GM18517 (cell line): ENCODE data around the gene PRRG2.
"Not testable (repeated sequence)": the region's sequence is repeated elsewhere in the genome, so short reads cannot be mapped to it uniquely, and the experiment has no call there.

Experiments
- ATAC-seq: cut with Tn5 transposase; IDR thresholded peaks from one replicate; pipeline ENCODE4 v1.9.1; 2021; ENCODE audit warnings: mild to moderate bottlenecking, moderate library complexity; ENCODE audit not compliant: unreplicated experiment

PRRG2 gene

GRCh38 chr19:49599378-49600295, 18.5 kb downstream of the PRRG2 start:
- no peak for ATAC-seq

GRCh38 chr19:49601482-49602038, 20.4 kb downstream of the PRRG2 start:
- no peak for ATAC-seq

- no peak for ATAC-seq
These were observed 21.7 kb downstream of the PRRG2 start for GRCh38 chr19:49602806-49603205.

- no peak for ATAC-seq
These were observed 24.5 kb downstream of the PRRG2 start for GRCh38 chr19:49605605-49606004.

GRCh38 chr19:49609499-49610092, 28.5 kb downstream of the PRRG2 start:
- no peak for ATAC-seq

- no peak for ATAC-seq
These were observed 32.3 kb downstream of the PRRG2 start for GRCh38 chr19:49613374-49613773.

- ATAC-seq = no peak
These were observed 33.1 kb downstream of the PRRG2 start for GRCh38 chr19:49614096-49614833.

- no peak for ATAC-seq
These were observed 34.7 kb downstream of the PRRG2 start for GRCh38 chr19:49615861-49616260.

GRCh38 chr19:49616532-49616931, 35.4 kb downstream of the PRRG2 start:
- ATAC-seq = no peak

GRCh38 chr19:49616945-49617344, 35.8 kb downstream of the PRRG2 start:
- no peak for ATAC-seq

GRCh38 chr19:49617860-49618259, 36.7 kb downstream of the PRRG2 start:
- ATAC-seq = not testable (repeated sequence)

- no peak for ATAC-seq
These were observed 44.1 kb downstream of the PRRG2 start for GRCh38 chr19:49624967-49625910.

- no peak for ATAC-seq
These were observed 45.1 kb downstream of the PRRG2 start for GRCh38 chr19:49626226-49626625.

- ATAC-seq = no peak
These were observed 48.5 kb downstream of the PRRG2 start for GRCh38 chr19:49629659-49630058.

GRCh38 chr19:49631014-49631588, 50.0 kb downstream of the PRRG2 start:
- ATAC-seq = no peak

GRCh38 chr19:49631610-49632192, 50.6 kb downstream of the PRRG2 start:
- ATAC-seq = no peak

- no peak for ATAC-seq
These were observed 51.5 kb downstream of the PRRG2 start for GRCh38 chr19:49632576-49632975.

- ATAC-seq = not testable (repeated sequence)
These were observed 52.2 kb downstream of the PRRG2 start for GRCh38 chr19:49633273-49633672.

GRCh38 chr19:49635530-49636232, 54.6 kb downstream of the PRRG2 start:
- no peak for ATAC-seq
